Activated T-helper 2 cell treated with anti-CD3 and anti-CD28 coated beads, Interferon-gamma antibody, Interleukin-2, Interleukin-4, amounts not matched to agents 10 μg/mL and 5 μg/mL and 100 μg/mL, durations not matched to agents 14 hours and 24 hours and 36 hours (primary cell): ENCODE measurements around the gene TBC1D17. TPM values are rescaled to one million over a fixed set of nuclear protein-coding genes. Genes with fewer than 3 reads are reported as not detected.

ENCODE experiments used
- DNase-seq: peaks from one replicate; pipeline ENCODE4 v3.0.0; 2021; ENCODE audit warnings: low spot score
- H3K27ac Mint-ChIP-seq: one replicate; pipeline ENCODE4 v1.8.0; 2021; ENCODE audit warnings: mixed read lengths
- H3K27me3 Mint-ChIP-seq: one replicate; pipeline ENCODE4 v1.8.0; 2021; ENCODE audit warnings: low read depth, mixed read lengths
- H3K36me3 Mint-ChIP-seq: one replicate; pipeline ENCODE4 v1.8.0; 2021; ENCODE audit warnings: low read depth, mixed read lengths
- H3K4me1 Mint-ChIP-seq: one replicate; pipeline ENCODE4 v1.8.0; 2021; ENCODE audit warnings: low read depth, mixed read lengths
- H3K4me3 Mint-ChIP-seq: one replicate; pipeline ENCODE4 v1.8.0; 2021; ENCODE audit warnings: low read depth, mild to moderate bottlenecking, moderate library complexity, mixed read lengths
- H3K9me3 Mint-ChIP-seq: one replicate; pipeline ENCODE4 v1.8.0; 2021; ENCODE audit warnings: mixed read lengths
- intact Hi-C: fragments of 100-400 bp; cut with micrococcal nuclease; formaldehyde crosslinking; loops from one replicate; pipeline ENCODE4 v1.15.1; 2023
- total RNA-seq: library from RNA; stranded (reverse); gene quantifications from 2 replicates; pipeline ENCODE4 v1.2.3, GENCODE V29; 2022

Gene TBC1D17
- total RNA-seq, 1 donor from 2014 or later = 40.0 TPM

DNA sequence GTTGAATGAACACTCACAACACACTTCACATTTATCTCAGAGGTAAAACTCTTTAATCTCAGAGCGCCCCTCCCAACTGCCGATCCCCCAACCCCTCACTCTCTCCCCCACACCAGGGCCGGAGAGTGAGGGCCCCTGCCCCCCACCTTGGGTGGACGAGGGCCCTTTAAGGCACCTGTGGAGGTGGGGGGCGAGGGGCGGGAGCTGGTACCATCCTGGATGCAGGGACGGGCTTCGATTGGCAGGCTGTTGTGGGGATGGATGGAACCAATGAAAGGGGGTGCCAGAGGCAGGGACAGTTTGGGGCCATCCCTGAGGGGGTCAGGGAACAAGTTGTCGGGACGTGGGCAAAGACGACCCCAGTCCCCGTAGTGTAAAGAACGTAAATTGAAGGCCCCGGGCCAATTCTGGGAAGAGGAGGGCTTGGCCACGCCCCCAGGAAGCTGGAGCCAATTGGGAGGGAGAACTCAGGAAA, 8.5 kb upstream of the TBC1D17 start:
- H3K4me3 Mint-ChIP-seq = no peak overlapping the region
- H3K27me3 Mint-ChIP-seq = no peaks in the 10 kb centered on the region
- H3K4me1 Mint-ChIP-seq = peaks cover 27% of the 10 kb centered on the region
- no peak overlapping the region for H3K27ac Mint-ChIP-seq
- peaks cover 31% of the 10 kb centered on the region for H3K36me3 Mint-ChIP-seq
- DNase-seq = no peak
- intact Hi-C loops = loop anchor here (1.0 to 5.0 kb wide), 3 partner anchors 8 to 192 kb away; partner anchors contain the start of genes AKT1S1, PRMT1, TBC1D17 and VRK3
- H3K9me3 Mint-ChIP-seq = no peaks in the 10 kb centered on the region

DNA sequence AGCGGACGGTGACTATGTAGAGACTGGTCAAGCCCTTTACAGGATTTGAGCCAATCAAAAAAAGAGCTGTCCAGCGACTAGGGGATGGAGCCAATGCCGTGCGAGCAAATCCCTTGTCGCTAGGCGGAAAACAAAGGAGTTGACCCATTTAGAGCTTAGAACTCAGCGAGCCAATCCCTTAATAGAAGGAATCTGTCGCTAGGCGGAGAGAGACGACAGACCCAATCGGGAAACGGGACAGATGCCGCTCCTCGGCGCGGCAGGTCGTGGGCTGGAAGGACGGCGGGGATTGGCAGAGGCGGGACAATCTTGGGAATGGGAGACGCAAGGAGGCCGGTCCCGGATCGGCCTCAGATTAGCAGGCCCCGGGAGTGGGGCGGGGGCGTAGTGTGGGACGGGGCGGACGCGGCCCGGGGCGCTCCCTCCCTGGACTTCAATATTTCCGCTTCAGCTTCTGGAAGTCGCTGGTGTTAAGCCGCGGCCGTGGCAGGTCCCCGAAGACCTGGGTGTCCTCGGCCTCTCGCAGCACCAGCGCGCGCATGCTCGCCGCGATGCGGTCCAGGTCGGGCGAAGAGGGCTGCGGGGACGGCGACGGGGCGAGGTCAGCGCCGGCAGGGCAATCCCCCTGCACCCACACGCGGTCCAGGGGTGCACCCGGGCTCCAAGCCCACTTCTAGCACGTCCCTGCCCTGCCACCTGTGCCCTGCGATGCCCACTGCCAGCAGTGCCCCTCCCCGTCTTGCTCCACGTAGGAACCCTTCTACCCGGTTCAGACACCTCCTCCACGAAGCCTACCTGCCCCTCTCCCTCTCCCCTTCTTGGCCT, 7.8 kb upstream of the TBC1D17 start:
- intact Hi-C loops = loop anchor here (1.0 to 5.0 kb wide), 3 partner anchors 8 to 192 kb away; partner anchors contain the start of genes AKT1S1, PRMT1, TBC1D17 and VRK3
- H3K4me3 Mint-ChIP-seq = no peak overlapping the region
- no peaks in the 10 kb centered on the region for H3K27me3 Mint-ChIP-seq
- peak overlapping the region; percentile 86 for H3K27ac Mint-ChIP-seq
- no peaks in the 10 kb centered on the region for H3K9me3 Mint-ChIP-seq
- peak; percentile 92 for DNase-seq
- H3K4me1 Mint-ChIP-seq = peaks cover 27% of the 10 kb centered on the region
- peaks cover 25% of the 10 kb centered on the region for H3K36me3 Mint-ChIP-seq

GRCh38 chr19:49870309-49870901, 7.1 kb upstream of the TBC1D17 start:
- Mint-ChIP-seq H3K27me3 (no peaks in the 10 kb centered on the region), H3K27ac (peak overlapping the region; percentile 86), H3K9me3 (no peaks in the 10 kb centered on the region), H3K36me3 (peaks cover 19% of the 10 kb centered on the region), H3K4me3 (no peak overlapping the region), H3K4me1 (peaks cover 30% of the 10 kb centered on the region)
- intact Hi-C loops = no loop called here
- DNase-seq = no peak

DNA sequence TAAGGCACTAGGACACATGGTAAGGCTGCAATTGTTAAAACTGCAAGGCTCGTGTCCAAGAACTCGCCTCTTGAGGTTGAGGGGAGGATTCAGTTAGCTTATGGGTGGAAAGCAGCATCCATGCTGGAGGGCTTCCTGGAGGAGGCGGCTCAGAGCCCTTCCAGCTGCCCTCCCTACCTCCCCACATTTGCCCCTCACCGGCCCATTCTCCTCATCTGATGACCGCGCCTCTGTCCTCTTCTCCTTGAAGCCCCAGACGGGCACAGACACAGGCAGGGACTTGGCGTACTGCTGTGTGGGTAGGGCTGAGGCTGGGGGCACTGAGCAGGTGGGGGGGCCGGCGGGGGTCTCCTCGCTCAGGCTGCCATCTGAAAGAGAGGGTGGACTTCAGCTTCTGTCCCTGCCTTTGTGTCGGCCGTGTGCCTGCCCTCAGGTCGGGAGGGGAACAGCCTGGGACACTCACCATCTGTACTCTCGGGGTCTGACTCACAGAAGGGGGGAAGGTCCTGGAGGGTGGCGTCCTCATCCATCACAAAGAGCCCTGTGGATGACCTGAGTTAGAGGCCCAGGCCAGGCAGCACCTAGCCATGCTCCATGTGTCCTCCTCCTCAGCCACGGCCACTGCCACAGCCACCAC, 6.0 kb upstream of the TBC1D17 start:
- Mint-ChIP-seq H3K9me3 (no peaks in the 10 kb centered on the region), H3K4me1 (peaks cover 27% of the 10 kb centered on the region), H3K36me3 (peaks cover 11% of the 10 kb centered on the region), H3K4me3 (peak overlapping the region; percentile 22), H3K27ac (peak overlapping the region; percentile 67), H3K27me3 (no peaks in the 10 kb centered on the region)
- DNase-seq = no peak
- intact Hi-C loops = no loop called here

GRCh38 chr19:49872245-49873128, 5.0 kb upstream of the TBC1D17 start:
- no peak for DNase-seq
- H3K9me3 Mint-ChIP-seq = no peaks in the 10 kb centered on the region
- no peak overlapping the region for H3K27ac Mint-ChIP-seq
- peaks cover 24% of the 10 kb centered on the region for H3K4me1 Mint-ChIP-seq
- H3K4me3 Mint-ChIP-seq = no peak overlapping the region
- intact Hi-C loops = no loop called here
- no peaks in the 10 kb centered on the region for H3K27me3 Mint-ChIP-seq
- peaks cover 6% of the 10 kb centered on the region for H3K36me3 Mint-ChIP-seq

- intact Hi-C loops = no loop called here
- Mint-ChIP-seq H3K9me3 (no peaks in the 10 kb centered on the region), H3K27ac (no peak overlapping the region), H3K4me1 (peaks cover 24% of the 10 kb centered on the region), H3K4me3 (no peak overlapping the region), H3K27me3 (no peaks in the 10 kb centered on the region), H3K36me3 (peaks cover 9% of the 10 kb centered on the region)
- DNase-seq = no peak
Measured at GRCh38 chr19:49873129-49873521, 4.4 kb upstream of the TBC1D17 start.

GRCh38 chr19:49873834-49874233, 3.7 kb upstream of the TBC1D17 start:
- no peak for DNase-seq
- no peaks in the 10 kb centered on the region for H3K9me3 Mint-ChIP-seq
- intact Hi-C loops = no loop called here
- H3K27me3 Mint-ChIP-seq = no peaks in the 10 kb centered on the region
- H3K4me1 Mint-ChIP-seq = peaks cover 30% of the 10 kb centered on the region
- H3K27ac Mint-ChIP-seq = peak overlapping the region; percentile 10
- no peak overlapping the region for H3K4me3 Mint-ChIP-seq
- peaks cover 12% of the 10 kb centered on the region for H3K36me3 Mint-ChIP-seq

GRCh38 chr19:49874503-49875157, 2.9 kb upstream of the TBC1D17 start:
- intact Hi-C loops = no loop called here
- no peaks in the 10 kb centered on the region for H3K27me3 Mint-ChIP-seq
- H3K4me3 Mint-ChIP-seq = no peak overlapping the region
- DNase-seq = no peak
- peaks cover 33% of the 10 kb centered on the region for H3K4me1 Mint-ChIP-seq
- H3K9me3 Mint-ChIP-seq = no peaks in the 10 kb centered on the region
- H3K27ac Mint-ChIP-seq = peak overlapping the region; percentile 80
- peaks cover 19% of the 10 kb centered on the region for H3K36me3 Mint-ChIP-seq

GRCh38 chr19:49875177-49875576, 2.3 kb upstream of the TBC1D17 start:
- no peaks in the 10 kb centered on the region for H3K9me3 Mint-ChIP-seq
- peaks cover 32% of the 10 kb centered on the region for H3K4me1 Mint-ChIP-seq
- no peak overlapping the region for H3K4me3 Mint-ChIP-seq
- no peaks in the 10 kb centered on the region for H3K27me3 Mint-ChIP-seq
- peaks cover 22% of the 10 kb centered on the region for H3K36me3 Mint-ChIP-seq
- H3K27ac Mint-ChIP-seq = peak overlapping the region; percentile 80
- intact Hi-C loops = no loop called here
- DNase-seq = no peak

DNA sequence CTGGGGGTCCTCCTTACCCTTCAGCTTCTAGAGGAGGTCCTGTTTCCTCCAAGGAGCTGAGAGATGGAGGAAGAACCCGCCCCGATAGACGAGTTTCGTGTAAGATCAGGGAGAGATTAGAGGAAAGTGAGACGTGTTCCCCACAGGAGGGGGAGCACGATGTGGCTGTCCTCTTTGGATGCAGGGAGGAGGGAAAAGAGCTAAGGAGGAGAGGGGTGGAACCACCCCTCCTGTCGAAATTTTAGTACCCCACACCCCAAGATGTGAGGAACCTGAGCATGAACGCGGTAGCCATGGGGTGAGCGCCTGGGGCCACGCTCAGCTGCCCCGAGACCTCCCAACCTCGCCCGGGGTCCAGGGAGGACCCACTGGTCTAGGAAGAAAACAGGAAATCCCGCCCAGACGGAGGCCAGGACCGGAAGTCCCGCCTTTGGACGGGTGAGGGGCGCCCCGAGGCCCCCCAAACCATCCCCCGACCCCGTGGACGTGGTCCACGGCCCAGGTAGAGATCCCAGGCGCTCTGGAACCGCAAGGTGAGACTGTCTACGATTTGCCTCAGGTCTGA, 1.6 kb upstream of the TBC1D17 start:
- Mint-ChIP-seq H3K27ac (no peak overlapping the region), H3K4me1 (peaks cover 28% of the 10 kb centered on the region), H3K4me3 (no peak overlapping the region), H3K9me3 (no peaks in the 10 kb centered on the region), H3K36me3 (peaks cover 29% of the 10 kb centered on the region), H3K27me3 (no peaks in the 10 kb centered on the region)
- peak; percentile 55 for DNase-seq
- intact Hi-C loops = loop anchor here (1.0 to 2.0 kb wide), 4 partner anchors 53 to 285 kb away; partner anchors contain the start of genes ATF5, FUZ, NUP62 and PRR12

- no peaks in the 10 kb centered on the region for H3K9me3 Mint-ChIP-seq
- DNase-seq = peak; percentile 97
- H3K4me1 Mint-ChIP-seq = peaks cover 28% of the 10 kb centered on the region
- H3K27ac Mint-ChIP-seq = no peak overlapping the region
- H3K4me3 Mint-ChIP-seq = no peak overlapping the region
- H3K36me3 Mint-ChIP-seq = peaks cover 35% of the 10 kb centered on the region
- H3K27me3 Mint-ChIP-seq = no peaks in the 10 kb centered on the region
- intact Hi-C loops = loop anchor here (1.0 to 2.0 kb wide), 10 partner anchors 7 to 380 kb away; partner anchors contain the start of genes ATF5, FUZ, NUP62 and PRR12
Measured at GRCh38 chr19:49876422-49877019, 981 bp upstream of the TBC1D17 start.
